H1 (cell line): ENCODE measurements around the gene BPHL. TPM values are rescaled to one million over a fixed set of nuclear protein-coding genes. Genes with fewer than 3 reads are reported as not detected.
A peak's percentile ranks its signal among the peaks of the same experiment; 100 is the strongest.

Experiments
- CTCF ChIA-PET: fragments of 300-600 bp; sonication (Branson Sonifier 250); formaldehyde crosslinking; loops from one replicate; lab custom pipeline; 2021; ENCODE audit not compliant: partially characterized antibody; lab: Charles Lee
- POLR2A ChIA-PET: fragments of 300-600 bp; sonication (Branson Sonifier 250); formaldehyde crosslinking; loops from one replicate; lab custom pipeline; 2021; ENCODE audit warnings: inconsistent platforms; ENCODE audit not compliant: partially characterized antibody; lab: Charles Lee
- DNase-seq, 2 experiments: peaks; one replicate each; pipeline versions ENCODE4 v3.0.0 to v3.0.0-alpha.2; 2010 to 2022; ENCODE audit warnings: low spot score in 2 of 2, low read depth in 1 of 2, mixed read lengths in 1 of 2
- FAIRE-seq: peaks from 2 replicates; lab custom pipeline; 2011; peaks lifted over from hg19 to GRCh38; lab: Jason Lieb, UNC
- H2AFZ ChIP-seq: 2 replicates; pipeline ENCODE4 v1.8.1; 2012; ENCODE audit warnings: low read length, inconsistent platforms
- H2AK5ac ChIP-seq: 2 replicates; pipeline ENCODE4 v1.6.1; 2013; ENCODE audit warnings: low read depth, low read length
- H2BK120ac ChIP-seq: replicated peaks from 2 replicates; pipeline ENCODE3; 2013; ENCODE audit warnings: low read depth, low read length, inconsistent platforms
- H2BK12ac ChIP-seq: 2 replicates; pipeline ENCODE4 v1.6.1; 2013; ENCODE audit warnings: low read depth, low read length
- H2BK15ac ChIP-seq: 2 replicates; pipeline ENCODE4 v1.6.1; 2013; ENCODE audit warnings: low read length
- H2BK20ac ChIP-seq: 2 replicates; pipeline ENCODE4 v1.6.1; 2013; ENCODE audit warnings: low read length
- H2BK5ac ChIP-seq: 2 replicates; pipeline ENCODE4 v1.6.1; 2013; ENCODE audit warnings: low read depth, low read length
- H3K14ac ChIP-seq: 2 replicates; pipeline ENCODE4 v1.6.1; 2013; ENCODE audit warnings: inconsistent platforms; ENCODE audit not compliant: insufficient read length
- H3K18ac ChIP-seq: 2 replicates; pipeline ENCODE4 v1.6.1; 2013; ENCODE audit warnings: low read length; ENCODE audit errors: extremely low read depth
- H3K23ac ChIP-seq: 2 replicates; pipeline ENCODE4 v1.6.1; 2013; ENCODE audit warnings: inconsistent platforms; ENCODE audit not compliant: insufficient read length
- H3K23me2 ChIP-seq: 2 replicates; pipeline ENCODE4 v1.6.1; 2013; ENCODE audit warnings: low read depth, low read length
- H3K27ac ChIP-seq: 2 replicates; pipeline ENCODE4 v1.6.1; 2011; ENCODE audit warnings: low read depth, low read length, inconsistent platforms
- H3K27me3 ChIP-seq, 4 experiments: replicated peaks in 1 of 4; 1 replicate in 1 of 4; 2 replicates in 3 of 4; pipeline versions ENCODE4 v1.6.1 to v1.8.1; 2011 to 2013; ENCODE audit warnings: low read length in 3 of 4, mild to moderate bottlenecking in 3 of 4, inconsistent platforms in 2 of 4, mixed read lengths in 2 of 4, moderate library complexity in 1 of 4; ENCODE audit not compliant: control insufficient read depth in 3 of 4, insufficient read depth in 3 of 4; ENCODE audit errors: extremely low read depth in 1 of 4
- H3K36me3 ChIP-seq, 4 experiments: 2 replicates each; pipeline versions ENCODE4 v1.6.1 to v1.8.1; 2011 to 2013; ENCODE audit warnings: mild to moderate bottlenecking in 4 of 4, low read length in 3 of 4, moderate library complexity in 2 of 4, control low read depth in 1 of 4, inconsistent platforms in 1 of 4; ENCODE audit not compliant: insufficient read depth in 4 of 4, control insufficient read depth in 2 of 4
- H3K4ac ChIP-seq: replicated peaks from 2 replicates; pipeline ENCODE3; 2013; ENCODE audit warnings: low read length, low read depth, mixed read lengths, inconsistent platforms; ENCODE audit not compliant: insufficient read length
- H3K4me1 ChIP-seq, 4 experiments: replicated peaks in 1 of 4; 1 replicate in 1 of 4; 2 replicates in 3 of 4; pipeline versions ENCODE4 v1.6.1 to v1.8.1; 2011 to 2013; ENCODE audit warnings: low read length in 3 of 4, inconsistent platforms in 2 of 4, mixed read lengths in 1 of 4; ENCODE audit not compliant: insufficient read depth in 4 of 4, control insufficient read depth in 3 of 4
- H3K4me2 ChIP-seq, 2 experiments: 2 replicates each; pipeline versions ENCODE4 v1.6.1 to v1.8.1; 2011 to 2013; ENCODE audit warnings: low read depth in 2 of 2, low read length in 2 of 2, control low read depth in 1 of 2, inconsistent platforms in 1 of 2, mild to moderate bottlenecking in 1 of 2; ENCODE audit not compliant: insufficient read depth in 1 of 2
- H3K4me3 ChIP-seq, 4 experiments: fragments of 200-600, 300-600 bp in 1 of 4; sonication (generic), shearing (Covaris generic), sonication (Bioruptor Twin) in 1 of 4; 2 replicates each; pipeline versions ENCODE4 v1.5.1 to v1.8.1; 2011 to 2016; ENCODE audit warnings: low read length in 4 of 4, low read depth in 3 of 4, control low read depth in 2 of 4, inconsistent platforms in 2 of 4, mild to moderate bottlenecking in 2 of 4, mixed read lengths in 1 of 4, moderate library complexity in 1 of 4; ENCODE audit not compliant: insufficient read depth in 2 of 4; ENCODE audit errors: extremely low read depth in 1 of 4
- H3K56ac ChIP-seq: replicated peaks from 2 replicates; pipeline ENCODE3; 2013; ENCODE audit warnings: low read depth, mild to moderate bottlenecking, mixed read lengths, low read length, inconsistent platforms; ENCODE audit not compliant: insufficient read length
- H3K79me1 ChIP-seq: 2 replicates; pipeline ENCODE4 v1.6.1; 2013; ENCODE audit warnings: low read depth, low read length, control low read depth
- H3K79me2 ChIP-seq, 2 experiments: 2 replicates each; pipeline versions ENCODE4 v1.6.1 to v1.8.1; 2012 to 2013; ENCODE audit warnings: low read length in 2 of 2, mild to moderate bottlenecking in 2 of 2, inconsistent platforms in 1 of 2; ENCODE audit not compliant: insufficient read depth in 2 of 2, control insufficient read depth in 1 of 2
- H3K9ac ChIP-seq, 4 experiments: replicated peaks in 1 of 4; 1 replicate in 1 of 4; 2 replicates in 3 of 4; pipeline versions ENCODE4 v1.6.1 to v1.8.1; 2011 to 2013; ENCODE audit warnings: low read depth in 3 of 4, low read length in 3 of 4, control low read depth in 2 of 4, mild to moderate bottlenecking in 2 of 4, moderate library complexity in 2 of 4, inconsistent platforms in 1 of 4; ENCODE audit errors: extremely low read depth in 1 of 4
- H3K9me3 ChIP-seq, 2 experiments: 2 replicates each; pipeline versions ENCODE4 v1.6.1 to v1.8.1; 2012 to 2013; ENCODE audit warnings: mild to moderate bottlenecking in 2 of 2, moderate library complexity in 2 of 2, control low read depth in 1 of 2, inconsistent platforms in 1 of 2, low read depth in 1 of 2, low read length in 1 of 2, mixed read lengths in 1 of 2; ENCODE audit not compliant: insufficient read depth in 2 of 2
- H4K20me1 ChIP-seq, 2 experiments: replicated peaks in 1 of 2; 2 replicates each; pipeline versions ENCODE3 to v1.8.1; 2011 to 2013; ENCODE audit warnings: inconsistent platforms in 2 of 2, low read length in 2 of 2, mild to moderate bottlenecking in 1 of 2; ENCODE audit not compliant: insufficient read depth in 2 of 2, control insufficient read depth in 1 of 2
- H4K5ac ChIP-seq: 2 replicates; pipeline ENCODE4 v1.6.1; 2013; ENCODE audit warnings: low read length, low read depth, mixed read lengths, inconsistent platforms; ENCODE audit not compliant: insufficient read length
- H4K8ac ChIP-seq: 2 replicates; pipeline ENCODE4 v1.8.0; 2013; ENCODE audit warnings: mild to moderate bottlenecking, moderate library complexity, low read length, inconsistent platforms; ENCODE audit not compliant: insufficient read depth; ENCODE audit errors: extremely low read depth
- H4K91ac ChIP-seq: replicated peaks from 2 replicates; pipeline ENCODE3; 2013; ENCODE audit warnings: low read length, mixed read lengths, inconsistent platforms; ENCODE audit not compliant: insufficient read length
- GABPA ChIP-seq: IDR thresholded peaks from 2 replicates; pipeline ENCODE4 v1.6.1; 2011; ENCODE audit warnings: mild to moderate bottlenecking, low read length, moderate library complexity, borderline replicate concordance; ENCODE audit not compliant: insufficient read depth
- TEAD4 ChIP-seq: IDR thresholded peaks from 2 replicates; pipeline ENCODE4 v1.6.1; 2012; ENCODE audit warnings: low read depth, low read length, inconsistent platforms, mixed read lengths
- WGBS, 2 experiments: shearing (Covaris generic) in 1 of 2; methylation state at CpG; one replicate each; pipeline versions ENCODE4 v1.1.6 to v1.1.7; 2013 to 2015; ENCODE audit warnings: low lambda C conversion rate in 2 of 2, mixed read lengths in 2 of 2, inconsistent platforms in 1 of 2, low coverage in 1 of 2, missing lambda C conversion rate in 1 of 2; ENCODE audit not compliant: insufficient replicate concordance in 2 of 2, insufficient coverage in 1 of 2, insufficient read length in 1 of 2; ENCODE audit errors: extremely low coverage in 1 of 2, missing lambda C conversion rate in 1 of 2; 5-methylcytosine and 5-hydroxymethylcytosine counted together
- polyA plus RNA-seq, 7 experiments: library from polyadenylated mRNA; depleted of rRNA in 3 of 7; stranded (reverse) in 5 of 7; unstranded in 2 of 7; fragments of >200 nt in 5 of 7; fragments of 200-250 nt in 2 of 7; gene quantifications; 1 replicate in 5 of 7; 2 replicates in 1 of 7; 4 replicates in 1 of 7; pipeline versions ENCODE4 v1.2.1 to v1.2.3, GENCODE V29; 2011 to 2013; ENCODE audit warnings: missing spikeins in 2 of 7, mixed read lengths in 2 of 7
- total RNA-seq: library from RNA; stranded (reverse); fragmentation: NEBNext Ultra II Directional; extraction: Animal tissue kit (Norgen Biotek cat#: 25700); gene quantifications from 2 replicates; pipeline ENCODE4 v1.2.1, GENCODE V29; 2021

The BPHL gene
- total and polyA plus RNA-seq, 2 of the 8 experiments (the other 6 are each of a cell fraction or from before 2014, with no cell fraction given) = 24.4 to 36.4 TPM

DNA sequence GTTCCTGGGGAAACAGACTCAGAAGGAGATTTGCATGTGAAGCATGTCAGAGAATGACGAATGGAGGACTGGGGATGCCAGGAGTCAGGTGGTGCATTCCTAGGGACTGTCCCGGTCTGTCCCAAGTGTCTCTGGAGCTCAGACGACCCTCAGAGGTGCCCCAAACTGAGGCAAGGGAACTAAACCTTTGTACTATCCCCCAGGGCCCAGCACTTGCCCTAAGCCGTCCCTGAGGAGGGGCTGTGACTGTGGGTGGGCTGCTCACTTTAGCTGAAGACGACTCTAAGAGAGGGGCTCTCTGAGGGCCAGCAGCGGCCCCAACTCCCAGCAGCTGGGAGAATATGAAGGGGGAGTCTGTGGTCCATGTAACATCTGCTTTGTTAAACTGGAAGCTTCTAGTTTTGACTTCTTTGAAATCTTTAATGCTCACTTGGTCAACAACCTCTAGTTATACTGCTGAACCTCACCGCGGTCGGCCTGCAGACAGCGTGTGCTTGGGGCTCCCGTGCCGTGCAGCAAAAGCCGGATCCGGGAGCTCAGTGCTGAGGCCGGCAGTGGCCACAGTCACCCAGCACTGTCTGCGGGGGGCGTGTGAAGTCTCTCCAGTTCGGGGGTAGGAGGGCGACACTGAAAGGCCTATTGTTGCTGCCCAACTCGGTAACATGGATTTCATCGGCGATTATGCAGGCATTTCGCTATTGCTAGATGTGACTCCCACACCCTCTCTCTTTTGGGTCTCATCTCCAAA lies 74.8 kb downstream of the BPHL start:
- Histone ChIP-seq H2AFZ (peak overlapping the region; percentile 67; the same call in 1 of the 2 replicates), H3K14ac (no peak overlapping the region), H3K4me3 (no peak overlapping the region), H4K20me1 (no peaks in the 10 kb centered on the region), H3K79me2 (no peaks in the 10 kb centered on the region), H3K27me3 (no peaks in the 10 kb centered on the region), H3K23ac (no peak overlapping the region), H2BK15ac (no peak overlapping the region), H3K9me3 (0 out of 4 replicates have a peak, but pooled peaks cover 0 to 4% of the 10 kb centered on the region in 2 experiments), H3K36me3 (no peaks in the 10 kb centered on the region), H3K9ac (no peak overlapping the region), H3K4me1 (peaks cover 13 to 24% (median 20%) of the 10 kb centered on the region in 4 experiments), H2AK5ac (no peak overlapping the region), H3K4ac (peak overlapping the region; percentile 8), H3K18ac (peak overlapping the region; percentile 34)
- 73% methylated on average over 23 of the region's 23 CpGs; no CpG with 5 or more reads in 1 of the 2 experiments for WGBS, 2 experiments
- TF ChIP-seq TEAD4 = 0 out of 2 replicates have a peak, but pooled peaks have one; percentile 6
- no peak for TF ChIP-seq GABPA
- TF ChIP-seq, all 59 proteins: peak for 1
- Histone ChIP-seq H2BK20ac (peak overlapping the region; percentile 76; the same call in 1 of the 2 replicates), H3K56ac (no peak overlapping the region), H4K5ac (no peak overlapping the region), H3K27ac (no peak overlapping the region), H4K8ac (no peak overlapping the region), H3K4me2 (peak overlapping the region in 1 of 2 experiments; percentile 20; a peak in 2 of 4 replicates), H2BK12ac (peak overlapping the region; percentile 19; the same call in 1 of the 2 replicates), H2BK120ac (no peak overlapping the region), H3K23me2 (no peaks in the 10 kb centered on the region), H4K91ac (peak overlapping the region; percentile 63), H2BK5ac (peak overlapping the region; percentile 77; the same call in 1 of the 2 replicates), H3K79me1 (no peaks in the 10 kb centered on the region; the same call in 1 of the 2 replicates)
- FAIRE-seq (no peak), DNase-seq (no peak)
- ChIA-PET CTCF (interaction anchor here (0.6 to 4.5 kb wide), 11 partner anchors 9 to 262 kb away, joined by 3 to 25 read pairs (median 3); no protein-coding TSS in a partner anchor), POLR2A (interaction anchor here (0.6 to 4.0 kb wide), 12 partner anchors 10 to 66 kb away, joined by 3 to 32 read pairs (median 4); partner anchors contain the start of genes TUBB2A and TUBB2B)
